HG03378 (cell line): ENCODE measurements around the gene POP4.

Experiments
- ATAC-seq: cut with Tn5 transposase; IDR thresholded peaks from one replicate; pipeline ENCODE4 v1.9.1; 2021; ENCODE audit warnings: mild to moderate bottlenecking, moderate library complexity; ENCODE audit not compliant: unreplicated experiment

Gene POP4

GRCh38 chr19:29629836-29630534 is 23.9 kb downstream of the POP4 start:
- ATAC-seq, result no peak

- ATAC-seq, result no peak
Measured at GRCh38 chr19:29630655-29631054, 24.6 kb downstream of the POP4 start.

DNA sequence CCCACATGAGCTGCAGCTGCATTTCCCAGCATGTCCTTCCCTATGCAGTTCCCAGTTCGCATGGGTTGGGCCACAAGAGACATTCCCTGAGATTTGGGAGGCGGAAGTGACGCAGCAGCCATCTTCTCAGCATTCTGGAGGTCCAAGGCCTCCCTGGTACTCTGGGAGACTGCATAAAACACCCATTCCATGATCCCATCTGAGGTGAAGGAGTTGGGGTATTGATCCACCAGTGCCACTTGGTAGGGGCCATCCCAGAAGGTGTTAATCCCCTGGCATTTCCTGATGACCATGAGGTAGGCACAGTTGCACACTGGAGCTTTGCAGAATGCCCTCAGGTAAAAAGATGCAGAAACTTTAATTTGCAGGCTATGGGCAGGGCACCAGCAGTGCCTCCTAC is 25.4 kb downstream of the POP4 start:
- no peak for ATAC-seq

DNA sequence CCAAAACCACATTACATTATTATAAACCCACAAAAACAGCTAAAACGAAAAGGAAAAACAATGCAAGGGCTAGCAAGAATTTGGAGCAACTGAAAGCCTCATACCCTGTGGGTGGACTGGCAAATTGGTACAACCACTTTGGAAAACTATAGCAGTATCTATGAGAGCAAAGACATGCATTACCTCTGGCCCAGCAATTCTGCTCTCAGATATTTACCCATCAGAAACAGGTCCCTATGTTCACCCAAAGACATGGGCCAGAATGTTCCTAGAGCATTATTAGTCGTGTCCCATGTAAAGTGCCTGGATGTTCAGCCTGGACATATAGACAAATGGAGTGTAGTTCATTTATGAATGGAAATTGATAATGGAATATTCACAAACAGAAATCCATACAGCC is 27.9 kb downstream of the POP4 start:
- ATAC-seq, result no peak

GRCh38 chr19:29634423-29635130 is 28.5 kb downstream of the POP4 start:
- no peak for ATAC-seq

DNA sequence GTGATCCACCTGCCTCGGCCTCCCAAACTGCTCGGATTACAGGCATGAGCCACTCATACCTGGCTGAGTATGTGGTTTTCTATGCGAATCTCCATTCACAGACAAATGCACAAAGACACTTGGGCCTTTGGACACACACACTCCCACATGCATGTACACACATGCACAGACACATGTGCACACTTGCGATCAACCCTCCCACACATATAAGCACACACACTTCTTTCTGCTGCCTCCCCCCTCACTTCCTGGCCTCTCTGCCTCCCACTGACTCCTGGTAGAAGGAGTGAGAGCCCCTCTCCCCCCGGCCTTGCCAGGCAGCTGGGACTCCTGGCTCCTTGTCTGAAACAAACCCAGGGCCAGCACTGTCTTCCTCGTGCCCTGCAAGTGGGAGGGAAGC is 29.9 kb downstream of the POP4 start:
- ATAC-seq, result no peak

DNA sequence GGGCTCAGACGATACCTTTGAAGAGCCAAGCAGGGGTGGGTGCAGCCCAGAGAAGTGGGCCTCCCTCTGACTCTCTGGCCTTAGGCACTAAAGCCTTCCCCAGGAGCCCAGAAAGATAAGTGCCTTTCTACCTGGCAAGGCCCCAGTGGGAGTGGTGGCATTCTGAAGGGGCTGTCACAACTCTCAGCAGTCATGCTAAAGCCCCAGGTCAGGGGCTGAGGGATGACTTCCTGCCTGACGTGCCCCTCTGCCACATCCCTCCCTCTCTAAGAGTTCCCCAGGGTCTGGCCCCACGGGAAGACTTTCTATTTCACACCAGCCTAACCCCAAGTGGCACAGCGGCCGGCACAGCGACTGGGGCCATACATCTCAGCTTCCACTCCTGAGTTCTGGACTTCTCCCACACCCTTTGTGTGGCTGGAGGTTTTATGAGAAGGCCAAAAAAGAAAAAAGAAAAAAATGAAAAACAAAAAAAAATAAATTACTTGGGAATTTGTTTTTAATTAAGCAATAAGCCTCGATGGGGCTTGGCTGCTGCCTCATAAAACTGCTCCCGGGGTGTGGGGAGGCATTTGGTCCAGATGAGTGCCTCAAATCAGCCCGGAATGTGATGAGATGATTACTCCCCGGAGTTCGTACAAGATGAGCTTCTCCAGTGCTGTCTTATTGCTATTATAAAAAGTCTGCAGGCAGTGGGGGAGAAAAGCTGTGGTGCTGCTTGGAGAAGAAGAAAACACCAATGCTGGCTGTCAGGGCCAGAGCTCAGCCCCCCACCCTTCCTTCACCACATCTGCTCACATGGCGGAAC is 30.7 kb downstream of the POP4 start:
- ATAC-seq, result no peak

GRCh38 chr19:29639086-29639485 is 33.0 kb downstream of the POP4 start:
- ATAC-seq, result no peak

GRCh38 chr19:29640231-29640630 is 34.1 kb downstream of the POP4 start:
- no peak for ATAC-seq

- ATAC-seq, result no peak
Measured at GRCh38 chr19:29641597-29641996, 35.5 kb downstream of the POP4 start.

DNA sequence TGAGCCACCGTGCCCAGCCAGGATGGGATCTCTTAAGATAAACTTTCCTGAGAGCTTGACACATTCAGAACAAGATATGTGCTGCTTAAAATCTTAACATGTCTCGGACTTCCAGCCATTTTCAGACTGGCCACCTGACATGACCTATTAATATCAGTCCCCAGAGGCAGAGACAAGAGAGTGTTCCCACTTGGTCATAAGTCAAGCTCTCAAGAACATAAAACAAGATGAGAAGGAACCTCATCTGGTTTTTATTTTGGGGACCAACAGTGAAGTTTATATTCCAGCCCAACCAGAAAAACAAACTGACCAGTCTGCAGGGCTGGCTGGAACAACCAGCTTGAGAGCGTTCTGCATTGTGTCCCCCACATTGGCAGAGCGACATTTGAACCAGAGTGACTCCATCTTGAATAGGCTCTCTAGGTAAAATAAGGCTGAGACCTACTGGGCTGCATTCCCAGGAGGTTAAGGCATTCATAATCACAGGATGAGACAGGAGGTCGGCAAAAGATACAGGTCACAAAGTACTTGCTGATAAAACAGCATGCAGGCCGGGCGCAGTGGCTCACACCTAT is 37.4 kb downstream of the POP4 start:
- no peak for ATAC-seq

GRCh38 chr19:29644210-29644609 is 38.1 kb downstream of the POP4 start:
- ATAC-seq, result no peak

DNA sequence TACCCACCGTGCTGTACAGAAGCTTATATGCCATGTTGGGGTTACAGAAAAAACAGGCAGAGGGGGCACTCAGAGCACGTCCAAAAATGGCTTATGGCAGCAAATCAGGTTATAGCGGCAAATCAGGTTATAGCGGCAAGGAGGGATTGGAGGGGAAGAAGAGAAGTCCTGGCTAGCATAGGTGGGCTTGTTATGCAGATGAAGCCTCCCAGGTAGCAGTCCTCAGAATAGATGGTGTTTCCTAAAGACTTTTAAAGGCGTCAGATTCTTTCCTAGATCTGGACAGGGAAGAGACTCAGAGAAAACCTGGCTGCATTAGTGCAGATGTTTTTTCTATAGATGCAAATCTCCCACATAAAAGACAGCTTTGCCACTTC is 39.4 kb downstream of the POP4 start:
- ATAC-seq, result no peak

DNA sequence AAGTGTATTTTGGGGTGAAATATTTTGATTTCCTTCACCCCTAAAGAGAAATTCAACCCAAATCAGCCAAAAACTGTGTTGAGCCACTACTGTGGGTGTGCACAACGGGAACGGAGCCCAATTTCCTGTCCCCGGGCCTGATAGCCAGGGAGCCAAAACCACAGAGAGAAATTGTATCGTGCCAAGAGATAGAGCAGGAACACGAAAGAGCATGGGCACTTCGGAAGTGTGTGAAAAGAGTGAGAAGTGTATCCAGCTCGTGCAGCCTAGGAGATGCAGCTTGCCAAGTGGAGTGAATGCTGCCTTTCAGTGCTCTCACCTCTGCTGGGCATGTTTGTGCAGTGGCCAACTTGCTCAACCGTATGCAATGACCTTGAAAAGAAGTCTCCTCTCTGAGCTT is 39.8 kb downstream of the POP4 start:
- ATAC-seq, result no peak

- ATAC-seq, result no peak
Measured at GRCh38 chr19:29650772-29651387, 44.8 kb downstream of the POP4 start.

GRCh38 chr19:29651622-29652394 is 45.7 kb downstream of the POP4 start:
- ATAC-seq, result no peak

- no peak for ATAC-seq
Measured at GRCh38 chr19:29653398-29653797, 47.3 kb downstream of the POP4 start.

- no peak for ATAC-seq
Measured at GRCh38 chr19:29655648-29656335, 49.7 kb downstream of the POP4 start.

- no peak for ATAC-seq
Measured at GRCh38 chr19:29658221-29658991, 52.3 kb downstream of the POP4 start.
